ENCODE results near the gene DDX20. TPM values are rescaled to one million over a fixed set of nuclear protein-coding genes. Genes with fewer than 3 reads are reported as not detected.

The DDX20 gene
- total and polyA plus RNA-seq, 3 experiments from 2014 or later, result 9.8 to 22.7 (median 21.8) TPM

- Histone ChIP-seq H3K4me1 (ENCODE audit: insufficient read depth, low read length) (no peaks in the 10 kb centered on the region), H3K36me3 (ENCODE audit: insufficient read depth, low read length) (no peaks in the 10 kb centered on the region), H3K9me3 (ENCODE audit: low read length) (no peaks in the 10 kb centered on the region), H3K4me3 (ENCODE audit: low read length) (no peak overlapping the region), H3K27ac (ENCODE audit: low read depth, low read length) (no peak overlapping the region), H3K27me3 (ENCODE audit: insufficient read depth, low read length, poor library complexity, severe bottlenecking) (no peaks in the 10 kb centered on the region)
- Mint-ChIP-seq H3K4me3 (no peak overlapping the region), H3K36me3 (no peaks in the 10 kb centered on the region), H3K27me3 (peaks cover 0 to 3% of the 10 kb centered on the region in 2 donors), H3K9me3 (no peaks in the 10 kb centered on the region), H3K27ac (no peak overlapping the region), H3K4me1 (peaks cover under 1 to 1% (median 1%) of the 10 kb centered on the region in 3 donors)
- CTCF ChIA-PET, result no interaction called here
- POLR2A ChIA-PET, result no interaction called here
- no peak for DNase-seq
Measured at GRCh38 chr1:111811891-111812290, 56.2 kb downstream of the DDX20 start.

GRCh38 chr1:111812306-111812705 is 56.6 kb downstream of the DDX20 start:
- no peak overlapping the region for H3K4me3 ChIP-seq (ENCODE audit: low read length)
- H3K27me3 Mint-ChIP-seq, result peaks cover 0 to 4% of the 10 kb centered on the region in 2 donors
- H3K36me3 ChIP-seq (ENCODE audit: insufficient read depth, low read length), result no peaks in the 10 kb centered on the region
- no peaks in the 10 kb centered on the region for H3K4me1 ChIP-seq (ENCODE audit: insufficient read depth, low read length)
- no peaks in the 10 kb centered on the region for H3K36me3 Mint-ChIP-seq
- no peaks in the 10 kb centered on the region for H3K9me3 Mint-ChIP-seq
- no peaks in the 10 kb centered on the region for H3K4me1 Mint-ChIP-seq
- H3K27ac ChIP-seq (ENCODE audit: low read depth, low read length), result no peak overlapping the region
- no peak overlapping the region for H3K4me3 Mint-ChIP-seq
- ChIA-PET POLR2A (no interaction called here), CTCF (no interaction called here)
- no peaks in the 10 kb centered on the region for H3K27me3 ChIP-seq (ENCODE audit: insufficient read depth, low read length, poor library complexity, severe bottlenecking)
- no peak overlapping the region for H3K27ac Mint-ChIP-seq
- no peaks in the 10 kb centered on the region for H3K9me3 ChIP-seq (ENCODE audit: low read length)
- no peak for DNase-seq

GRCh38 chr1:111813440-111814304 is 58.0 kb downstream of the DDX20 start:
- peaks cover 0 to 4% of the 10 kb centered on the region in 2 donors for H3K27me3 Mint-ChIP-seq
- no peaks in the 10 kb centered on the region for H3K9me3 Mint-ChIP-seq
- H3K4me1 Mint-ChIP-seq, result no peaks in the 10 kb centered on the region
- H3K27ac Mint-ChIP-seq, result no peak overlapping the region
- Histone ChIP-seq H3K4me1 (ENCODE audit: insufficient read depth, low read length) (no peaks in the 10 kb centered on the region), H3K27me3 (ENCODE audit: insufficient read depth, low read length, poor library complexity, severe bottlenecking) (no peaks in the 10 kb centered on the region), H3K9me3 (ENCODE audit: low read length) (no peaks in the 10 kb centered on the region), H3K36me3 (ENCODE audit: insufficient read depth, low read length) (no peaks in the 10 kb centered on the region), H3K27ac (ENCODE audit: low read depth, low read length) (no peak overlapping the region), H3K4me3 (ENCODE audit: low read length) (no peak overlapping the region)
- no peak overlapping the region for H3K4me3 Mint-ChIP-seq
- ChIA-PET POLR2A (no interaction called here), CTCF (no interaction called here)
- no peaks in the 10 kb centered on the region for H3K36me3 Mint-ChIP-seq
- DNase-seq, result no peak

GRCh38 chr1:111814305-111814628 is 58.6 kb downstream of the DDX20 start:
- no peak overlapping the region for H3K4me3 Mint-ChIP-seq
- H3K27ac ChIP-seq (ENCODE audit: low read depth, low read length), result no peak overlapping the region
- no peak overlapping the region for H3K4me3 ChIP-seq (ENCODE audit: low read length)
- ChIA-PET POLR2A (no interaction called here), CTCF (no interaction called here)
- H3K9me3 ChIP-seq (ENCODE audit: low read length), result no peaks in the 10 kb centered on the region
- H3K4me1 ChIP-seq (ENCODE audit: insufficient read depth, low read length), result no peaks in the 10 kb centered on the region
- H3K4me1 Mint-ChIP-seq, result no peaks in the 10 kb centered on the region
- H3K27ac Mint-ChIP-seq, result no peak overlapping the region
- no peak for DNase-seq
- H3K9me3 Mint-ChIP-seq, result no peaks in the 10 kb centered on the region
- no peaks in the 10 kb centered on the region for H3K27me3 ChIP-seq (ENCODE audit: insufficient read depth, low read length, poor library complexity, severe bottlenecking)
- H3K36me3 ChIP-seq (ENCODE audit: insufficient read depth, low read length), result no peaks in the 10 kb centered on the region
- H3K27me3 Mint-ChIP-seq, result peaks cover 0 to 7% of the 10 kb centered on the region in 2 donors
- H3K36me3 Mint-ChIP-seq, result no peaks in the 10 kb centered on the region

DNA sequence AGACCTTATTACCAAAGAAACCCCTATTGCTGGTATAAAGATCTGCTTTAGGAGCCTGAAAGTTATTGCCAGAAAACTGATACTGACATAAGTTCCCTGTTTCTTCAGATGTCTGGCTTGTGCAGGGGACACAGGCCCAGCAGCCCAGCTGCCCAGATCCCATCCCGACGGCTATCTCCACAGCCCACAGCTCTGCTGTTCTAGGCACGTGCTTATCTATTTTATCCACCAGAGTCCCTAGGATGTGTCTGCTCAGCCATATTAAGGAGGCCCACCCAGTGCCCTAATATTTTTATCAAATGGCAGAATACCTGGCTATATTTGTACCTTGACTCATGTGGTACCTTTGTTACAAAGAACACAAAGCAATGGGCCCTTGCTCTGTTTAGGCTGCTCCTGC is 58.9 kb downstream of the DDX20 start:
- no peak for DNase-seq
- CTCF ChIA-PET, result no interaction called here
- no peaks in the 10 kb centered on the region for H3K9me3 Mint-ChIP-seq
- Histone ChIP-seq H3K27me3 (ENCODE audit: insufficient read depth, low read length, poor library complexity, severe bottlenecking) (no peaks in the 10 kb centered on the region), H3K36me3 (ENCODE audit: insufficient read depth, low read length) (no peaks in the 10 kb centered on the region), H3K4me3 (ENCODE audit: low read length) (no peak overlapping the region), H3K4me1 (ENCODE audit: insufficient read depth, low read length) (no peaks in the 10 kb centered on the region), H3K9me3 (ENCODE audit: low read length) (no peaks in the 10 kb centered on the region), H3K27ac (ENCODE audit: low read depth, low read length) (no peak overlapping the region)
- H3K4me3 Mint-ChIP-seq, result no peak overlapping the region
- H3K27me3 Mint-ChIP-seq, result peaks cover 0 to 7% of the 10 kb centered on the region in 2 donors
- no peaks in the 10 kb centered on the region for H3K4me1 Mint-ChIP-seq
- H3K36me3 Mint-ChIP-seq, result no peaks in the 10 kb centered on the region
- no peak overlapping the region for H3K27ac Mint-ChIP-seq
- POLR2A ChIA-PET, result no interaction called here

Other genes starting within 250 kb of the DDX20 start
- gene RAP1A, start 136.1 kb upstream of the DDX20 start, total RNA-seq, result 100 to 1,000 TPM; 252 to 256 TPM
- gene RAP1A, start 136.1 kb upstream of the DDX20 start, polyA plus RNA-seq, result 60.8 TPM
- 1 to 10 TPM; 1.8 to 3.8 TPM for gene INKA2, start 16.5 kb upstream of the DDX20 start, total RNA-seq
- not detected for gene INKA2, start 16.5 kb upstream of the DDX20 start, polyA plus RNA-seq
- gene KCND3, start 233.8 kb downstream of the DDX20 start, total RNA-seq, result not detected
- not detected for gene KCND3, start 233.8 kb downstream of the DDX20 start, polyA plus RNA-seq

All from CD8-positive, alpha-beta memory T cell (primary cell).